Measurements from ENCODE around the gene ORC3. TPM values are rescaled to one million over a fixed set of nuclear protein-coding genes. Genes with fewer than 3 reads are reported as not detected.
"Not testable (repeated sequence)": the region's sequence is repeated elsewhere in the genome, so short reads cannot be mapped to it uniquely, and the experiment has no call there.

ORC3 gene
- total RNA-seq, 1 experiment from 2014 or later, result 52.9 TPM

DNA sequence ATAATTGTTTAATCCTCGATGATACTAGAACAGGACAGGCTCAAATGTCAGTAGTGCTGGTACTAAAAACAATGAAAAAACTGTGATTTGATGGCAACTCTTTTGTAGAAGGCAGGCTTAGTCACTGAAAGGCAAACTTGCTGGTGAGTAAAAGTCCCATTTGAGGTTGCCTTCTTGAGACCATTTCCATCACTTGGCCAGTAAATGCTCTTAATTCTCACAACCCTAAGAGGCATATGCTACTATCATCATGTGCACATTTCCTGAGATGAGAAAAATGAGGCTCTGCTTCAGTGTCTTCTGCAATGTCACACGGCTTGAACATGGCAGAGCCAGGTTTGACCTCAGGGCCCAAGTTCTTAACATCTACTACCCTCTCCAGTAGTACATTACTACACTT is 102.2 kb downstream of the ORC3 start:
- H4K5ac ChIP-seq (ENCODE audit: insufficient read length, low read depth, low read length), result no peak overlapping the region
- no peak overlapping the region for H3K56ac ChIP-seq (ENCODE audit: insufficient read length, low read depth, low read length)
- Mint-ChIP-seq H3K9me3 (no peaks in the 10 kb centered on the region), H3K27me3 (ENCODE audit: low read depth) (no peaks in the 10 kb centered on the region), H3K4me1 (peaks cover 53 to 58% of the 10 kb centered on the region in 2 experiments), H3K27ac (no peak overlapping the region), H3K36me3 (ENCODE audit: insufficient read depth in 1 of 3, low read depth in 3 of 3) (peaks cover 2 to 4% (median 3%) of the 10 kb centered on the region in 3 experiments; a peak in 6 of 7 replicates), H3K4me3 (no peak overlapping the region)
- H3K27ac ChIP-seq (ENCODE audit: insufficient read length, low read depth, low read length), result no peak overlapping the region
- TF ChIP-seq, protein P1, sequence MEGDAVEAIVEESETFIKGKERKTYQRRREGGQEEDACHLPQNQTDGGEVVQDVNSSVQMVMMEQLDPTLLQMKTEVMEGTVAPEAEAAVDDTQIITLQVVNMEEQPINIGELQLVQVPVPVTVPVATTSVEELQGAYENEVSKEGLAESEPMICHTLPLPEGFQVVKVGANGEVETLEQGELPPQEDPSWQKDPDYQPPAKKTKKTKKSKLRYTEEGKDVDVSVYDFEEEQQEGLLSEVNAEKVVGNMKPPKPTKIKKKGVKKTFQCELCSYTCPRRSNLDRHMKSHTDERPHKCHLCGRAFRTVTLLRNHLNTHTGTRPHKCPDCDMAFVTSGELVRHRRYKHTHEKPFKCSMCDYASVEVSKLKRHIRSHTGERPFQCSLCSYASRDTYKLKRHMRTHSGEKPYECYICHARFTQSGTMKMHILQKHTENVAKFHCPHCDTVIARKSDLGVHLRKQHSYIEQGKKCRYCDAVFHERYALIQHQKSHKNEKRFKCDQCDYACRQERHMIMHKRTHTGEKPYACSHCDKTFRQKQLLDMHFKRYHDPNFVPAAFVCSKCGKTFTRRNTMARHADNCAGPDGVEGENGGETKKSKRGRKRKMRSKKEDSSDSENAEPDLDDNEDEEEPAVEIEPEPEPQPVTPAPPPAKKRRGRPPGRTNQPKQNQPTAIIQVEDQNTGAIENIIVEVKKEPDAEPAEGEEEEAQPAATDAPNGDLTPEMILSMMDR (conservative IDR thresholded peaks at IDR 0.05), result no peak
- H3K79me2 ChIP-seq (ENCODE audit: insufficient read depth, low read length), result peaks cover 82% of the 10 kb centered on the region
- no peak overlapping the region for H4K91ac ChIP-seq (ENCODE audit: insufficient read length, low read depth, low read length)
- no peaks in the 10 kb centered on the region for H3K27me3 ChIP-seq (ENCODE audit: insufficient read depth, low read length)
- no peak for DNase-seq
- H2BK120ac ChIP-seq (ENCODE audit: low read depth, low read length, poor library complexity, severe bottlenecking), result no peak overlapping the region
- H3K9me3 ChIP-seq (ENCODE audit: control insufficient read depth, low read depth, low read length), result no peaks in the 10 kb centered on the region
- H3K9ac ChIP-seq (ENCODE audit: extremely low read depth, insufficient read length, low read length), result no peak overlapping the region
- H3K14ac ChIP-seq (ENCODE audit: insufficient read depth, low read length), result no peak overlapping the region
- no peak overlapping the region for H2BK15ac ChIP-seq (ENCODE audit: low read depth, low read length)
- H3K23ac ChIP-seq (ENCODE audit: insufficient read length, low read depth, low read length), result no peak overlapping the region
- H2AFZ ChIP-seq (ENCODE audit: low read length), result no peak overlapping the region
- no peak overlapping the region for H2AK5ac ChIP-seq (ENCODE audit: insufficient read length, low read length)
- peak overlapping the region; percentile 76 for H3T11ph ChIP-seq (ENCODE audit: low read length)
- no peak overlapping the region for H2BK5ac ChIP-seq (ENCODE audit: insufficient read length, low read length)
- no peaks in the 10 kb centered on the region for H3K23me2 ChIP-seq (ENCODE audit: insufficient read length, low read depth, low read length, poor library complexity, severe bottlenecking)
- H3K4ac ChIP-seq (ENCODE audit: low read depth, low read length), result no peak overlapping the region
- H4K8ac ChIP-seq (replicated peaks; ENCODE audit: insufficient read length, low read depth, low read length), result no peak overlapping the region
- no peak overlapping the region for H3K18ac ChIP-seq (ENCODE audit: insufficient read length, low read depth, low read length)
- peaks cover 11% of the 10 kb centered on the region for H3K79me1 ChIP-seq (ENCODE audit: insufficient read depth, low read depth, low read length, poor library complexity, severe bottlenecking)
- H2BK12ac ChIP-seq (ENCODE audit: insufficient read length, low read depth, low read length), result no peak overlapping the region
- no CpG with 5 or more reads among the region's 2 CpGs for WGBS (ENCODE audit: extremely low coverage, insufficient read length, low lambda C conversion rate)
- no peak overlapping the region for H2BK20ac ChIP-seq (ENCODE audit: low read depth, low read length, poor library complexity, severe bottlenecking)
- H3K4me2 ChIP-seq (ENCODE audit: insufficient read depth, insufficient read length, low read length), result no peak overlapping the region
- no peaks in the 10 kb centered on the region for H4K20me1 ChIP-seq (ENCODE audit: control insufficient read depth, insufficient read depth, insufficient read length)
- H3K4me1 ChIP-seq (ENCODE audit: insufficient read depth, low read length), result no peaks in the 10 kb centered on the region; the same call in 1 of the 2 replicates

GRCh38 chr6:87696817-87697216 is 106.9 kb downstream of the ORC3 start:
- H3K23ac ChIP-seq (ENCODE audit: insufficient read length, low read depth, low read length); H4K91ac ChIP-seq (ENCODE audit: insufficient read length, low read depth, low read length); H3K9me3 Mint-ChIP-seq; H3K27me3 Mint-ChIP-seq (ENCODE audit: low read depth); H3K14ac ChIP-seq (ENCODE audit: insufficient read depth, low read length); H4K8ac ChIP-seq (replicated peaks; ENCODE audit: insufficient read length, low read depth, low read length); H3K27ac ChIP-seq (ENCODE audit: insufficient read length, low read depth, low read length); H2AFZ ChIP-seq (ENCODE audit: low read length); H3K56ac ChIP-seq (ENCODE audit: insufficient read length, low read depth, low read length); H3K79me1 ChIP-seq (ENCODE audit: insufficient read depth, low read depth, low read length, poor library complexity, severe bottlenecking); H3K23me2 ChIP-seq (ENCODE audit: insufficient read length, low read depth, low read length, poor library complexity, severe bottlenecking); H4K5ac ChIP-seq (ENCODE audit: insufficient read length, low read depth, low read length); DNase-seq; H2BK15ac ChIP-seq (ENCODE audit: low read depth, low read length); H3K27me3 ChIP-seq (ENCODE audit: insufficient read depth, low read length); H3K9me3 ChIP-seq (ENCODE audit: control insufficient read depth, low read depth, low read length); H2BK5ac ChIP-seq (ENCODE audit: insufficient read length, low read length); H2BK20ac ChIP-seq (ENCODE audit: low read depth, low read length, poor library complexity, severe bottlenecking); H3K9ac ChIP-seq (ENCODE audit: extremely low read depth, insufficient read length, low read length); H2AK5ac ChIP-seq (ENCODE audit: insufficient read length, low read length); H3K18ac ChIP-seq (ENCODE audit: insufficient read length, low read depth, low read length); H3K4ac ChIP-seq (ENCODE audit: low read depth, low read length); H2BK12ac ChIP-seq (ENCODE audit: insufficient read length, low read depth, low read length); H2BK120ac ChIP-seq (ENCODE audit: low read depth, low read length, poor library complexity, severe bottlenecking); H3K4me1 ChIP-seq (ENCODE audit: insufficient read depth, low read length); H3T11ph ChIP-seq (ENCODE audit: low read length); H4K20me1 ChIP-seq (ENCODE audit: control insufficient read depth, insufficient read depth, insufficient read length); H3K4me2 ChIP-seq (ENCODE audit: insufficient read depth, insufficient read length, low read length): not testable (repeated sequence)
- H3K79me2 ChIP-seq (ENCODE audit: insufficient read depth, low read length), result peaks cover 76% of the 10 kb centered on the region
- Mint-ChIP-seq H3K4me1 (peaks cover 53 to 54% of the 10 kb centered on the region in 2 experiments), H3K36me3 (ENCODE audit: insufficient read depth in 1 of 3, low read depth in 3 of 3) (peaks cover 14 to 17% (median 16%) of the 10 kb centered on the region in 3 experiments), H3K4me3 (peak overlapping the region in 1 of 2 experiments; percentile 26; a peak in 1 of 5 replicates), H3K27ac (peak overlapping the region in 2 of 3 experiments; percentile 44 to 62; a peak in 4 of 7 replicates)
- WGBS (ENCODE audit: extremely low coverage, insufficient read length, low lambda C conversion rate), result no CpG with 5 or more reads among the region's 12 CpGs
